NB4 (cell line): ENCODE results near the gene TMEM109.

Source experiments
- TF ChIP-seq, protein P1 (sequence below): IDR thresholded peaks from one replicate; pipeline ENCODE4 v1.5.1; 2012; ENCODE audit warnings: low read depth, low read length
- TF ChIP-seq, protein P2 (sequence below): IDR thresholded peaks from 2 replicates; pipeline ENCODE4 v1.6.1; 2011; ENCODE audit warnings: low read depth, low read length

DNA sequence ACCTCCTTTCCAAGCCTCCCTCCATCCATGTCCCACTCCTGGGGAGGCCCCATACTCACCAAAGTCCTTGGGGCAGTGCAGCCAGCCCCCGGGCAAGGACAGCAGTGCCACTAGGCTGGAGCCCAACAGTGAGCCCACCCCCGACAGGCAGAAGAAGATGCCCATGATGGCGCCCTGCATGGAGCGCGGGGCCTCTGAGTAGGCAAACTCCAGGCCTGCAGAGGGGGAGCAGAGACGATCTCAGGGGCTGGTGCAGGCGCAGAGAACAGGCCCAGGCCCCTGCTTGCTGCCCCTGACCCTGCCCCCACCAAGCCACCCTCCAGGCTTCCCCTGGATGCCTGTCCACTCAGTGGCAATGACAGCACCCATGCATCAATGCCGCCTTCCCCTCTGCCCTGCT, 23.9 kb downstream of the TMEM109 start:
- TF ChIP-seq, protein P1, sequence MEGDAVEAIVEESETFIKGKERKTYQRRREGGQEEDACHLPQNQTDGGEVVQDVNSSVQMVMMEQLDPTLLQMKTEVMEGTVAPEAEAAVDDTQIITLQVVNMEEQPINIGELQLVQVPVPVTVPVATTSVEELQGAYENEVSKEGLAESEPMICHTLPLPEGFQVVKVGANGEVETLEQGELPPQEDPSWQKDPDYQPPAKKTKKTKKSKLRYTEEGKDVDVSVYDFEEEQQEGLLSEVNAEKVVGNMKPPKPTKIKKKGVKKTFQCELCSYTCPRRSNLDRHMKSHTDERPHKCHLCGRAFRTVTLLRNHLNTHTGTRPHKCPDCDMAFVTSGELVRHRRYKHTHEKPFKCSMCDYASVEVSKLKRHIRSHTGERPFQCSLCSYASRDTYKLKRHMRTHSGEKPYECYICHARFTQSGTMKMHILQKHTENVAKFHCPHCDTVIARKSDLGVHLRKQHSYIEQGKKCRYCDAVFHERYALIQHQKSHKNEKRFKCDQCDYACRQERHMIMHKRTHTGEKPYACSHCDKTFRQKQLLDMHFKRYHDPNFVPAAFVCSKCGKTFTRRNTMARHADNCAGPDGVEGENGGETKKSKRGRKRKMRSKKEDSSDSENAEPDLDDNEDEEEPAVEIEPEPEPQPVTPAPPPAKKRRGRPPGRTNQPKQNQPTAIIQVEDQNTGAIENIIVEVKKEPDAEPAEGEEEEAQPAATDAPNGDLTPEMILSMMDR, result no peak
- TF ChIP-seq, protein P2, sequence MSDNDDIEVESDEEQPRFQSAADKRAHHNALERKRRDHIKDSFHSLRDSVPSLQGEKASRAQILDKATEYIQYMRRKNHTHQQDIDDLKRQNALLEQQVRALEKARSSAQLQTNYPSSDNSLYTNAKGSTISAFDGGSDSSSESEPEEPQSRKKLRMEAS, result no peak
